Fibroblast of lung (primary cell): ENCODE results near the gene MSX1.

Source experiments
- CTCF ChIP-seq, 2 donors: IDR thresholded peaks in 1 of 2; conservative IDR thresholded peaks in 1 of 2; 1 replicate in 1 of 2; 2 replicates in 1 of 2; pipeline ENCODE4 v1.5.1; 2011 to 2012; ENCODE audit warnings: low read length in 2 of 2, control low read depth in 1 of 2, inconsistent platforms in 1 of 2, low read depth in 1 of 2, mild to moderate bottlenecking in 1 of 2
- EZH2 ChIP-seq: IDR thresholded peaks from 2 replicates; pipeline ENCODE4 v1.5.1; 2012; ENCODE audit warnings: low read length, control low read depth, mild to moderate bottlenecking; ENCODE audit errors: missing control alignments

- no peak for TF ChIP-seq CTCF (conservative IDR thresholded peaks at IDR 0.05 in 1 of 2, IDR thresholded peaks at IDR 0.05 in 1 of 2; ENCODE audit: low read depth in 1 of 2, low read length in 2 of 2)
- TF ChIP-seq EZH2: peak; percentile 61
These were observed 3.1 kb upstream of the MSX1 start for GRCh38 chr4:4856071-4857000.
